ENCODE results near the gene PHKA1.
"Not testable (repeated sequence)": the region's sequence is repeated elsewhere in the genome, so short reads cannot be mapped to it uniquely, and the experiment has no call there.

The PHKA1 gene

DNA sequence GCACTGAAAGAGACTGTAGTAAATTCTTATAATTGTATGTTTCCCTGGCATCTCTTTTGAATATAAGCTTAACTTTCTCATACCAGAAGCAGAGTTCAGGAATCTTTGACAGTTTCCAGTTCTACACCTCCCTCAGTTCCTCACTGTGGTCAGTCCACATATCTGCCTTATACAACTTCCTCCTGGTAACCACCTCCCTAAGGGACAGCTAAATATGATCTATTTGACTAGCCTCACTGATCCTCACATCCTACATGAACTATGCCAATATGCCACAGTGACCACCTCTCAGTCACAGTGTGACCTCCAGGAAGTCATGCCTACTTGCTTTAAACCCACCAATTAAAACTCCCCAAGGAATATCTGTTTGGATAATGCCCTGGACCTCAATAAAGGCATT, 89.9 kb downstream of the PHKA1 start:
- no peak overlapping the region for H3K27ac Mint-ChIP-seq
- peaks cover 6% of the 10 kb centered on the region for H3K9me3 Mint-ChIP-seq

DNA sequence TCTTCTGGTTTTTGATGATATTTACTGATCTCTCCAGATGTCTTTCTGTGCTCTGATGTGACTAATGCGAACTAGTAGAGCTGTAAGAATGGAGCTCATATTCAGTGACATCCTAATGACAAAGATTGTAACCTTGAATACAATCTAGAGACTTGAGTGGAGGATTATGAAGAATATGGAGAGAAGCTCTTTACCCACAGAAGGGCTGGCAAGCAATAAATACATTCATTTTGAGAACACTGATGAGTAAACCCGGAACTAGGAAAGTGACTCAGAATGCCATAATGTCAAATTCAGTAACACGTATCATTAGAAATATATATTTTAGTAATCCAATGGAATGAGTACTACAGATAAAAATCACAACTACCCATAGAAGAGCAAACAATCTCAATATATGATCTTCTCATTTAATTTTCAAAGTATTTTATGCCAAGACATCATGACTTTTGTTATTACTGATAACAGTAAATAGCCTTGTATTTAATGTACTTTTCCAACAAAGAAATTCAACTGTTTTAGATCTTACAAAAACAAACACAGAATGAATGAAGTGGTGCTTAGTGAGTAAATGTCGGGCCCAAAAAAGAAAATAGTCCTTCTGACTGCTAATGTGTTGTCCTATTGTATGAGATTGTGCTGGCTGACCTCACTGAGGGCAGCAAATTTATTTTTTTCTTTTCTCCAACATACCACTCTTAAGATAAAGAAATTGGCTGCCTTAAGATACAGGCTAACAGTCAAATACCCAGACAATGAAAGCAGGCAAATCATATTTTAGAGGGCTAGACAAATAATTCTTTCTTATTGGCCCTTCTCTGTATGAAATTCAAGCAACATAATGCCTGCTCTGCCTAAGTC, 92.3 kb downstream of the PHKA1 start:
- peaks cover 2% of the 10 kb centered on the region for H3K36me3 Mint-ChIP-seq
- peaks cover 2% of the 10 kb centered on the region for H3K27me3 Mint-ChIP-seq
- H3K27ac Mint-ChIP-seq = peak overlapping the region; percentile 70
- peaks cover 6% of the 10 kb centered on the region for H3K9me3 Mint-ChIP-seq
- H3K4me3 Mint-ChIP-seq = no peak overlapping the region
- peaks cover 9% of the 10 kb centered on the region for H3K4me1 Mint-ChIP-seq

More for the DNA sequence above, 89.9 kb downstream of the PHKA1 start:
- Mint-ChIP-seq H3K4me1 (peaks cover 9% of the 10 kb centered on the region), H3K4me3 (no peak overlapping the region), H3K36me3 (peaks cover 2% of the 10 kb centered on the region), H3K27me3 (peaks cover 2% of the 10 kb centered on the region)

DNA sequence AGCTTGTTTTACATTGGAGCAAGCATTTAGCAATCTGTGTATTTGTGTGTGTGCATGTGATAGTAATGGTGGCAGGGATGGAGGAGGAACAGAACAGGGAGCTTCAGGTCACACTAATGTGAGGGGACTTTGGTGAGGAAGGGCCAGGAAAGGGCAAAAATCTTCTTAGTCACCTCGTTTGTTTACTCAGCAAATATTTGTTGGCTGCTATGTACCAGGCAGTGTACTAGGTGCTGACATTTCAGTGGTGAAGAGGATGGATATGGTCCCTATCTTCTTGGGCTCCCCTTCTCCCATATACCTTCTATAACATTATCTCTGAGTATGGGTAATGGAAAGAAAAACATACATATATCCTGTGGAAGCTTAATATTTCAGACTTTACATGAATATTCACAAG, 92.9 kb downstream of the PHKA1 start:
- H3K9me3 Mint-ChIP-seq = peaks cover 6% of the 10 kb centered on the region
- peak overlapping the region; percentile 63 for H3K27ac Mint-ChIP-seq
- no peak overlapping the region for H3K4me3 Mint-ChIP-seq

DNA sequence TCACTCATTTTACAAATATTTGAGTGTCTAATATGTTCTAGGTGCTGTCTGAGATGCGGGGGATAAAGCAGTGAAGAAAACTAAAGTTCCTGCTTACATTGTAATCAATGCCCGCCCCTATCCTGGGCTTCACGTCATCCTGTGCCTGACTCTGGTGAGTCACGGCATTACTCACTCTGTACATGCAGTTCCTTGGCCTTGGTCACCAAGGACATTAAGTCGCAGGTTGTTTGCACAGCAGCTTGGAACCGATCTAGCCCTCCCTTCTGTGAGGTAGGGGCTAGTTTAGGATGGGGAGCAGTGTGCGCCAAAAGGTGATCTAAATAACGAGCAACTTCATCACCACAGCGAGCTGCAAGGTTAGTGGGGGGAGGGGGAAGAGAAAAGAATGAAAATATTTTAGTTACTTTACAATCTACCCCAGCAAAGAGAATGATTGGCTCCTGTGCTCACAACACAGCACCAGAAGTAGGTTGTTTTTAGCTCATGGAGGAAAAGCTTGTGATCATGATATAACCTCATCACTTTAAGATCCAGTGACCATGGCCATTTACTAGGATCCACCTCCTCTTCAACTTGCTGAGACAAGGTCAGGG, 93.5 kb downstream of the PHKA1 start:
- Mint-ChIP-seq H3K27me3 (peaks cover 2% of the 10 kb centered on the region), H3K36me3 (peaks cover 2% of the 10 kb centered on the region), H3K9me3 (peaks cover 6% of the 10 kb centered on the region), H3K4me1 (peaks cover 9% of the 10 kb centered on the region), H3K4me3 (no peak overlapping the region), H3K27ac (peak overlapping the region; percentile 63)

More for the DNA sequence above, 92.9 kb downstream of the PHKA1 start:
- Mint-ChIP-seq H3K36me3 (peaks cover 2% of the 10 kb centered on the region), H3K4me1 (peaks cover 9% of the 10 kb centered on the region), H3K27me3 (peaks cover 2% of the 10 kb centered on the region)

DNA sequence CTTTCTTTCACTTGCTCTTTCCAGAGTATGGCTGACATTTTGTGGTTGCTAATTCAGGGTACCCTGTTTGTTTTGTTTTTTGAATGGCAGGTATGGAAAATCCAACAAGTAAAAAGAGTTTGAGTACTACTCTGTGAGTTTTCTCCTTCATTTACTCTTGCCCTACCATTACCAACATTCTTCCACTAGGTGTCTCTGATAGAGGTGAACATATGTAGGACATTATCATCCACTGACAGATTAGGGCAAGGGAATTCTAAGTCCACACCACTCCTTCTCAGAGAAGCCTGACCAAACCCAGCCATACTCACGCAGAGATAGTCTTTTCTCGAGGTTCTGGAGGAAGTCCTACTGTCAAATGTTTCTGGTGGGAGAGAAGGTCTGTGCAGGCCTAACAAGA, 104.8 kb downstream of the PHKA1 start:
- Mint-ChIP-seq H3K4me3 (no peak overlapping the region), H3K27ac (no peak overlapping the region), H3K9me3 (no peaks in the 10 kb centered on the region), H3K27me3 (no peaks in the 10 kb centered on the region), H3K4me1 (no peaks in the 10 kb centered on the region), H3K36me3 (no peaks in the 10 kb centered on the region)

DNA sequence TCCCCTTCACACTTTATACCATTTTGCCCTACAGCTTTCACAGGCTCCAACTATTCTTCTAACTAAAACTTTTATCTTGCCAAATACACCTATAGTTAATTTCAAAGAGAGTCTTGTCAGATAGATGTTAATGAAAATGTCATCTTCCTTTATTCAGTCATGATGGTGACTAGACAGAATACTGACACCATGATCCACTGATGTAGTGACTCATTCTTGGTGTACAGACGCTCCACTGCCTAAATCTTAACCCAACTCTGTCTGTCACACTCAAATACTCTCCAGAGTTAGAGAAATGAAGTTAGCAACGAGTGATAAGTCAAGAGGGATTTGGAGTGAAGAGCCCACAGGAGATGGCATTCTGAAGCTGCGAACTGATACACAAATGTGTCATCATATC, 109.4 kb downstream of the PHKA1 start:
- no peak overlapping the region for H3K4me3 Mint-ChIP-seq

DNA sequence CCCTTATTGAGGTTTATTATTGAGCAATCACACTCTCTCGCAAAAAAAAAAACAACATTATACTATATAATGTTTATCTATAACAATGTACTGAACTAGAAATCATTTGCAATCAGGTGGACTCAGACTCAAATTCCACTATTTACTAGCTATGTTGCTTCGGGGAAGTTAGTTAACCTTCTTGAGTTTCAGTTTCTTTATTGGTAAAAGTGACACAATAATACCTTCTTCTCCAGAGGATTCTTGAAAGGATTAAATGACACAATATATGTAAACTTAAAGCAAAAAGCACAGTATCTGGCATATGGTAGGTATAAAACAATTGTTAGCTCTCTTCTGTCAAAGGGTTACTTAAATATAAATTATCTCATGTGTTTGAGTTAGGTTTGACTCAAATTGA, 110.0 kb downstream of the PHKA1 start:
- H3K4me3 Mint-ChIP-seq = no peak overlapping the region
- no peak overlapping the region for H3K27ac Mint-ChIP-seq
- no peaks in the 10 kb centered on the region for H3K36me3 Mint-ChIP-seq
- H3K4me1 Mint-ChIP-seq = no peaks in the 10 kb centered on the region
- no peaks in the 10 kb centered on the region for H3K27me3 Mint-ChIP-seq
- H3K9me3 Mint-ChIP-seq = no peaks in the 10 kb centered on the region

More for the DNA sequence above, 109.4 kb downstream of the PHKA1 start:
- no peaks in the 10 kb centered on the region for H3K36me3 Mint-ChIP-seq
- H3K9me3 Mint-ChIP-seq = no peaks in the 10 kb centered on the region
- no peaks in the 10 kb centered on the region for H3K4me1 Mint-ChIP-seq
- no peak overlapping the region for H3K27ac Mint-ChIP-seq
- no peaks in the 10 kb centered on the region for H3K27me3 Mint-ChIP-seq

DNA sequence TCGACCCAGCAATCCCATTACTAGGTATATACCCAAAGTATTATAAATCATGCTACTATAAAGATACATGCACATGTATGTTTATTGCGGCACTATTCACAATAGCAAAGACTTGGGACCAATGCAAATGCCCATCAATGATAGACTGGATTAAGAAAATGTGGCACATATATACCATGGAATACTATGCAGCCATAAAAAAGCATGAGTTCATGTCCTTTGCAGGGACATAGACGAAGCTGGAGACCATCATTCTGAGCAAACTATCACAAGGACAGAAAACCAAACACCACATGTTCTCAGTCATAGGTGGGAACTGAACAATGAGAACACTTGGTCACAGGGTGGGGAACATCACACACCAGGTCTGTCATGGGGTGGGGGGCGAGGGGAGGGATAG, 123.1 kb downstream of the PHKA1 start:
- not testable (repeated sequence) for H3K27ac Mint-ChIP-seq, H3K9me3 Mint-ChIP-seq, H3K4me1 Mint-ChIP-seq, H3K36me3 Mint-ChIP-seq, H3K27me3 Mint-ChIP-seq, H3K4me3 Mint-ChIP-seq

DNA sequence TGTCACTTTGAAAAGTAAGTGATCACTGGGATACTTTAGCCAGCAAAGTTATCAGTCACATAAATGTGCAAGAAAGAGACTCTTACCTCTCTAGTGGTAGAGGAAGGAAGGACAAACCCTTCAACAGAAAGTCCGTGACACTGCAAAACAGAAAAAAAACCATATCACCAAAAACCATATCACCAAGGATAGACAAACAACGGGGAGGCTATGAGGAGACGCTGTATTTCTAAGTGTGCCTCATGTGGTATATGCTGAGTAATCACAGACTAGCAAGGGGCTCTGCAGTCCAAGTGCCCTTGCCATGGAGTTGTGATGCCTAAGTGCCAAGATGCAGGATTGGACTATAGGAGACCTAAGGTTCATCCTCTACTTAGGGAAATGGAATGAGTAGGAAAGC, 129.9 kb downstream of the PHKA1 start:
- Mint-ChIP-seq H3K4me3 (no peak overlapping the region), H3K4me1 (no peaks in the 10 kb centered on the region), H3K27me3 (no peaks in the 10 kb centered on the region), H3K9me3 (no peaks in the 10 kb centered on the region), H3K36me3 (no peaks in the 10 kb centered on the region), H3K27ac (no peak overlapping the region)

DNA sequence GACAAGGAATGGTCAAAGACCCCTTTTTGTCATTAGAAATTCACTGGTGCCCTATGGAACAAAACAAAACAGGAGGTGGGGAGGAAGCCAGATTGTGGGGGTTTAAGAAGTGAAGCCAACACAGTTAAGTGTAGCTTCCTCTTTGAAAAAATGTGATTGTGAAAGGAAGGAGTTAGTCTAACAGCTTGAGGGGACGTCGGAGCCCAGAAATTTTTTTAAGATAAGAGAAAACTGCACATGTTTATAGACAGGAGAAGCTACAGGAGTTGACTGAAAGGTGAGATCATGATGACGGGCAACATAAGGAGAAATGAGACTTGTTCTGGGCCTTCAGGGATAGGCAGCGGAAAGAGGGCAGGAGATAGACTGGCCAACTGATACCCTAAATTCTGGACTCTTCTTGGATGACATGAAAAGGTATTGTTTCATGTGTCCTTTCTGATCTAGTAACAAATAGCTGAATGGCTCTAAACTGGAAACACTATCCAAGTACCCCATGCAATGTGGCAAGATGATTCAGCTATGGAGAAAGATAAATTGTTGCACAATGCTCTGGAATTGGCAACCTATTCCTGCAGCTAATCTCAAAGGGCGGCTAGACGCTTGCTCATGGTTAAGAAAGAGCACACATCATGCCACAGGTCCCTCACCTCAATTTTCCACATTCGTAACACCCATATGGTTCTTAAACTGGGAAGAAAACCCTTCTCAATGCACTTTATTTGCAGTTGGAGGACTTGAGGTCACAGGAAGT, 137.8 kb downstream of the PHKA1 start:
- Mint-ChIP-seq H3K27ac (no peak overlapping the region), H3K27me3 (no peaks in the 10 kb centered on the region), H3K4me1 (peaks cover 5% of the 10 kb centered on the region), H3K4me3 (no peak overlapping the region), H3K36me3 (no peaks in the 10 kb centered on the region), H3K9me3 (no peaks in the 10 kb centered on the region)

DNA sequence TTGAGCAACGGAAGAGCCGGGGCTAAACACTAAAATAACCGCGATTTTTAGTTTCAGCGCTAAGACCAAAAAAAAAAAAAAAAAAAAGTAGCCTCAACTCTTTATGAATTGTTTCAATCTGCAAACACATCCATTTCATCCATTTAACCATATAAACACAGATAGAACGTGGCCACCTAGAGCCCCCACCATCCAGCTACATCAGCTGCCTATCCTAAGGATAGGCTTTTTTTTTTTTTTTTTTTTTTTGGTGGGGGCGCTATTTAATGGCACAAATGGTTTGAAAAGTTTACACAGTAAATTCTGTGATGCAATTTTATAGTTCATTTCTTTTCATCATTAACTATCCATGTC, 141.0 kb downstream of the PHKA1 start:
- Mint-ChIP-seq H3K9me3 (no peaks in the 10 kb centered on the region), H3K27ac (peak overlapping the region; percentile 89), H3K4me3 (peak overlapping the region; percentile 89), H3K4me1 (peaks cover 8% of the 10 kb centered on the region), H3K36me3 (no peaks in the 10 kb centered on the region), H3K27me3 (no peaks in the 10 kb centered on the region)

DNA sequence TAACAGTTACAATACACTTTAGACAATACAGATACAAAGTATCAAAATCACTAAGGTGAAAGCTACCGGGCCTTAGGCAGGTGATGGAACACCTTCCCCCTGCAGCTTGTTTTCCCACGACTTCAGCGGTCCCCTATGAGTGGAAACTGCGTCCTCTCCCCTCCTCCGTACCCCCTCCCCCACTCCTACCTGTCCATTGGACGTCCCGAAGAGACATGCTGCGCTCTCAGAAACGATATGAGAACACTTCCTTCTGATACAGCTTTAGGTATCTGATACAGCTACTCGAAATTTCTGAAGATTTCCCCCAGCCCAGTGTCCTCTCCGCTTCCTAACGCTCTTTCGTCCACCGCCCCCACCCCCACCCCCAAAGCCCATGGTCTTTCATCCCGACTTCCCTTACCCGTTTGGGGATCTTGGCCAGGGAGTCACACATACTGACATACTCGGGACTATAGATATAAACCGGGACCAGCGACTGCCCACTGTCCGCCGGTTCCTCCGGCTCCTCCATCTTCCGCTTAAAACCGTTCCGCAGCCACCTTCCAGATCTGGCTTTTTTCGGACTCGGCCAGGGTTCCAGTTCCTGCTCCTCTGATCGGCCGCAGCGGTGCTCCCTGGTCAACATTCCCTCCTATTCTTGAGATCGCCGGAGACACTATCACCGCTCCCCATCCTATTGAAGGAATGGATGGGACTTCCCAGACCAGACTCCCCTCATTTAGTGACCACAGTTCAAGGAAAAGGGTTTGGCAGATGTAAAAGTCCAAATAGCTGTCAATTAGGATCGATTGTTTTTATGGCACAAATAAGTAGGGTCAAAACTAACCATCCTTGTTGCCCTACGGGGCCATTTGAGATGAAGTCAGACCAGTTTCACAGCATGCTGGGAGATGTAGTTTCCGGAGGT, 141.6 kb downstream of the PHKA1 start, which contains the start of gene HDAC8:
TSS of gene HDAC8 (minus strand) at position 596 of the 910 bp plus-strand sequence. CDS start at position 514, 82 bp downstream.
- no peaks in the 10 kb centered on the region for H3K9me3 Mint-ChIP-seq

DNA sequence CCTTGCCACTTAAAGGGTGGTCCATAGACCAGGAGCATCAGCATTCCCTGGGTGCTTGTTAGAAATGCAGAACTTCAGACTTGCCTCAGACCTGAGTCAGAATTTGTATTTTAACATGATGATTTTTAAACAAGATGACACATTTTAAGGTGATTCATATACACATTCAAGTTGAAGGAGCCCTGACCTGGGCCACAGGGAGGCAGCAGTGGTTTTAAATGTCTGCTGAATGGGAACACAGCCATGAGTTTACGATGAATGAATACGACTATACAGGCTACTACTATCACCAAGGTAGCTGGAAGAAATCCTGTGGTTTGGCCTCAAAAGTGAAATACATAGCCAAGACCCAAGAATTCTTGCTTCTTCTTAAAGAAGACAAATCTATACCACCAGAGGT, 144.3 kb downstream of the PHKA1 start:
- no peaks in the 10 kb centered on the region for H3K27me3 Mint-ChIP-seq
- no peaks in the 10 kb centered on the region for H3K9me3 Mint-ChIP-seq
- H3K27ac Mint-ChIP-seq = no peak overlapping the region
- peaks cover 8% of the 10 kb centered on the region for H3K4me1 Mint-ChIP-seq
- peaks cover 6% of the 10 kb centered on the region for H3K36me3 Mint-ChIP-seq
- no peak overlapping the region for H3K4me3 Mint-ChIP-seq

More for the DNA sequence above, 141.6 kb downstream of the PHKA1 start, which contains the start of gene HDAC8:
- Mint-ChIP-seq H3K4me3 (peak within 1 kb of the TSS; percentile 89), H3K27me3 (no peaks in the 10 kb centered on the region), H3K4me1 (peaks cover 8% of the 10 kb centered on the region), H3K27ac (peak within 1 kb of the TSS; percentile 89), H3K36me3 (no peaks in the 10 kb centered on the region)

DNA sequence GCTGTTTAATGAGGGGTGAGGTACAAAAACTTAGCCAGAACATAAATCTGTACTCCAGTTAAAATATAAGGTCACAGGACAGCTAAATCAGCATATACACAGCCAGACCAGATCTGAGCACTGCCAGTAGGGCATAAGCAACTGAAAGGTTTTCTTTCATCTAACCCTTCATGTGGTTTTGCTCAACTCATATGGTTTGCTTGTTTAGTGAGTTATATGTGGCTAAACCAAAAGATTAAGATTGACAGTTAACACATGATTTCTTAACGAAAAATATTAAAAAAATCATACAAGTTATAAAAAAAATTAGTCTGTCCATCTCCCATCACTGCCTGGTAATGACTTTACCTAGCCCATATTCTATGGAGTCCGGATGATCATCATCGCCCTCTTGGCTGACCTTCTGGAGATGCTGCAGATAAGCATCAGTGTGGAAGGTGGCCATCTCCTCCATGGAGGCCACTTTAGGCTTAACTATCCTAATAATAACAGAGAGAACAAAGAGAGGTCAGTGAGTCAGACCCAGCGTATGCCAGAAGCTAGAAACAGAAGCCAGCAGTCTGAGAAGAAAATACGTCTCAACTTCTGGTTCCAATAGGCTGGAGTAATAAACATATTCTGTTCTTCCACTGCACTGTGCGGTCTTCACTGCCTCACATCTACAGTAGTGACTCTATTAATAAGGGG, 145.6 kb downstream of the PHKA1 start:
- Mint-ChIP-seq H3K9me3 (no peaks in the 10 kb centered on the region), H3K27me3 (no peaks in the 10 kb centered on the region), H3K4me3 (no peak overlapping the region), H3K4me1 (peaks cover 8% of the 10 kb centered on the region), H3K36me3 (peaks cover 6% of the 10 kb centered on the region), H3K27ac (no peak overlapping the region)
